Uterus (tissue), 2 donors: ENCODE measurements around the gene PAM16.

Experiments
- CTCF ChIP-seq, 4 experiments: fragments of 200-600 bp in 2 of 4; fragments of 450-650 bp in 2 of 4; sonication (generic) in 2 of 4; IDR thresholded peaks; one replicate each; pipeline ENCODE4 v1.5.1; 2016 to 2019; ENCODE audit warnings: antibody characterized with exemption in 4 of 4, mild to moderate bottlenecking in 2 of 4, moderate library complexity in 1 of 4
- POLR2A ChIP-seq, 2 donors: fragments of 450-650 bp; IDR thresholded peaks; one replicate each; pipeline ENCODE4 v1.6.1; 2016; ENCODE audit warnings: antibody characterized with exemption in 2 of 2, mild to moderate bottlenecking in 1 of 2, moderate library complexity in 1 of 2

GRCh38 chr16:4361944-4362311 lies 10.8 kb upstream of the PAM16 start:
- TF ChIP-seq CTCF (IDR thresholded peaks at IDR 0.05) (no peak), POLR2A (IDR thresholded peaks at IDR 0.05) (no peak)
